Prostate gland (tissue), 2 donors: ENCODE data around the gene ADARB2. TPM values are rescaled to one million over a fixed set of nuclear protein-coding genes. Genes with fewer than 3 reads are reported as not detected.

Experiments
- DNase-seq: peaks from one replicate; pipeline ENCODE4 v3.0.0-alpha.2; 2019; ENCODE audit warnings: low spot score
- H3K27ac ChIP-seq, 2 donors: fragments of 200-600 bp; sonication (generic); 2 replicates each; pipeline ENCODE4 v1.5.1; 2017 to 2019
- H3K27me3 ChIP-seq: fragments of 200-600 bp; sonication (generic); replicated peaks from 2 replicates; pipeline ENCODE4 v1.5.1; 2019; ENCODE audit not compliant: insufficient read depth
- H3K36me3 ChIP-seq, 2 donors: fragments of 200-600 bp; sonication (generic); 1 replicate in 1 of 2; 2 replicates in 1 of 2; pipeline versions ENCODE4 v1.5.1 to v1.8.1; 2017 to 2019
- H3K4me1 ChIP-seq: fragments of 200-600 bp; sonication (generic); replicated peaks from 2 replicates; pipeline ENCODE4 v1.5.1; 2019
- H3K4me3 ChIP-seq, 2 donors: fragments of 200-600 bp; sonication (generic); 2 replicates each; pipeline ENCODE4 v1.5.1; 2017 to 2019
- H3K9me3 ChIP-seq: fragments of 200-600 bp; sonication (generic); 2 replicates; pipeline ENCODE4 v1.5.1; 2017
- POLR2A ChIP-seq: fragments of 450-650 bp; IDR thresholded peaks from one replicate; pipeline ENCODE4 v1.6.1; 2016; ENCODE audit warnings: antibody characterized with exemption, mild to moderate bottlenecking
- POLR2AphosphoS5 ChIP-seq: sonication (generic); formaldehyde crosslinking; IDR thresholded peaks from one replicate; pipeline ENCODE4 v1.6.1; 2017; ENCODE audit warnings: antibody characterized with exemption
- WGBS: methylation state at CpG from one replicate; pipeline ENCODE4 v1.1.5; 2018; 5-methylcytosine and 5-hydroxymethylcytosine counted together
- intact Hi-C: fragments of 100-400 bp; cut with DNase I; formaldehyde crosslinking; loops from one replicate; pipeline ENCODE4 v1.14.2; 2022
- total RNA-seq, 2 donors: library from RNA; depleted of rRNA; stranded (reverse); fragments of >200 nt; gene quantifications; one replicate each; pipeline ENCODE4 v1.1.0, GENCODE V29; 2016
- TF ChIP-seq, protein P1 (sequence below), 4 experiments: fragments of 200-600 bp in 2 of 4; fragments of 450-650 bp in 2 of 4; sonication (generic) in 2 of 4; IDR thresholded peaks; 1 replicate in 3 of 4; 2 replicates in 1 of 4; pipeline ENCODE4 v1.5.1; 2016 to 2019; ENCODE audit warnings: antibody characterized with exemption in 4 of 4, mild to moderate bottlenecking in 2 of 4, moderate library complexity in 2 of 4

Gene ADARB2
- total RNA-seq, result 10 to 100 TPM in 1 of 2 donors, under 1 TPM in 1; 0.36 to 10.5 TPM

DNA sequence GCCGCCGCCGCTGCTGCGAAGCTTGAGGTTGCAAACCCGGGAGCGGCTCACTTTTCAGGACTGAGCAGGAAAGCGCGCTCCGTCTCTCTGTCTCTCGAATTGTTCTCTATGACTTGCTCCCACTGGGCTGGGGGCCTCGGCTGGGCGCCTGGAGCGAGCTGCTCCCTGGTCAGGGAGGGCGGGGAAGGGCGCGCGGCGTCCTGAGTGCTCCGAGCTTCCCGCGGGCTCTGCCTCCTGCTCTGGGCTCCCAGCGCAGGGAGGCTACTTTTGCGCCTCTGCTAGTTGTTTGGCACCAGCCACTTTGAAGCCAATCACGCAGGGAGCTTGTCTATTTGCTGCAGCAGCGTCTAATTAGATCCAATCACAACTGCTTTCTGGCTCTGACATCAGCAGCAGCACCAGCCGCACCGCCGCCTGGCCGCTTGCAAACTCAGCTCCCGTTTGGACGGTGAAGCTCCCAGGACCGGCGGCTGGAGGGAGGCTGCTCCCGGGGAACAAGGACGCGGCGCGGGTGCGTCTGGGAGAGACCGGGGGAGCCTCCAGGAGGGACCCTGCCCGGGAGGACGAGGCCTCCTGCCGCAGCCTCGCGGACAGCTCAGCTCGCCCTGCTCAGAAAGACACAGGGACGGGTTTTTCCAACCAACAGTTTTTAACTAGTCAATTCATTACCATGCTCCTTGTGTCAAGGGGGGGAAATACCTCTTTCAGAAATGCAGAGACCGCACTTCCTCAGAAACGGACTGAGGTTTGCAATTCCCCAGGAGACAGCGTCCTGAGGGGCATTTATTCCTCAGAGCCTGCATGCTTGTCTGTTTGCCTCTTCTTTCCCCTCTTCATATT lies at the start of gene ADARB2:
Gene ADARB2, minus strand, starts transcription at position 304 of the 840 bp plus-strand sequence.
- DNase-seq, result peak; percentile 59
- H3K27me3 ChIP-seq, result no peaks in the 10 kb centered on the region
- no peaks in the 10 kb centered on the region for H3K9me3 ChIP-seq
- intact Hi-C loops, result no loop called here
- TF ChIP-seq POLR2A, result no peak
- TF ChIP-seq POLR2AphosphoS5, result peak; percentile 73
- H3K36me3 ChIP-seq, result no peaks in the 10 kb centered on the region
- 2% methylated on average over 39 of the region's 50 CpGs for WGBS
- H3K27ac ChIP-seq, result no peak within 1 kb of the TSS
- peaks cover 4% of the 10 kb centered on the region for H3K4me1 ChIP-seq
- H3K4me3 ChIP-seq, result peak within 1 kb of the TSS; percentile 14 to 22

DNA sequence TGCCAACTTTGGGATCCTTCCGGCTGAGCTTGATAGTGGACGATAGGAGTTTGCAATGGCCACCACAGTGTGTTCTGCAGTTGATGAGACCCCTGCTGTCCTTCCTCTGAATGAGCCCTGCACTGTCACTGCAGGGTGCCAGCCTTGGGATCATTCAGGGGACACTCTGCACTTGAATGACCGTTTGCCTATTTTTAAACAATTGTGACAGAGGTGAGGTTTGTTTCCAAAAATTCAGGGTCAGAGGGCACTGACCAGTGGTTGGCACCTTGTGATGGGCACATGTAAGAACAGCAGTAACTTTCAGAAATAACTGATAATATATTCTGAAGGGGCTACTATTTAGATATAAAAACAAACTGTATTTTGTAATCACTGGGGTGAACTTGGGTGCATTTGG lies 48.5 kb upstream of the ADARB2 start:
- no peak for TF ChIP-seq POLR2A
- TF ChIP-seq, protein P1, sequence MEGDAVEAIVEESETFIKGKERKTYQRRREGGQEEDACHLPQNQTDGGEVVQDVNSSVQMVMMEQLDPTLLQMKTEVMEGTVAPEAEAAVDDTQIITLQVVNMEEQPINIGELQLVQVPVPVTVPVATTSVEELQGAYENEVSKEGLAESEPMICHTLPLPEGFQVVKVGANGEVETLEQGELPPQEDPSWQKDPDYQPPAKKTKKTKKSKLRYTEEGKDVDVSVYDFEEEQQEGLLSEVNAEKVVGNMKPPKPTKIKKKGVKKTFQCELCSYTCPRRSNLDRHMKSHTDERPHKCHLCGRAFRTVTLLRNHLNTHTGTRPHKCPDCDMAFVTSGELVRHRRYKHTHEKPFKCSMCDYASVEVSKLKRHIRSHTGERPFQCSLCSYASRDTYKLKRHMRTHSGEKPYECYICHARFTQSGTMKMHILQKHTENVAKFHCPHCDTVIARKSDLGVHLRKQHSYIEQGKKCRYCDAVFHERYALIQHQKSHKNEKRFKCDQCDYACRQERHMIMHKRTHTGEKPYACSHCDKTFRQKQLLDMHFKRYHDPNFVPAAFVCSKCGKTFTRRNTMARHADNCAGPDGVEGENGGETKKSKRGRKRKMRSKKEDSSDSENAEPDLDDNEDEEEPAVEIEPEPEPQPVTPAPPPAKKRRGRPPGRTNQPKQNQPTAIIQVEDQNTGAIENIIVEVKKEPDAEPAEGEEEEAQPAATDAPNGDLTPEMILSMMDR (IDR thresholded peaks at IDR 0.05), result no peak
- no peak for TF ChIP-seq POLR2AphosphoS5
- intact Hi-C loops, result no loop called here
- WGBS, result 53% methylated on average over 3 of the region's 3 CpGs

DNA sequence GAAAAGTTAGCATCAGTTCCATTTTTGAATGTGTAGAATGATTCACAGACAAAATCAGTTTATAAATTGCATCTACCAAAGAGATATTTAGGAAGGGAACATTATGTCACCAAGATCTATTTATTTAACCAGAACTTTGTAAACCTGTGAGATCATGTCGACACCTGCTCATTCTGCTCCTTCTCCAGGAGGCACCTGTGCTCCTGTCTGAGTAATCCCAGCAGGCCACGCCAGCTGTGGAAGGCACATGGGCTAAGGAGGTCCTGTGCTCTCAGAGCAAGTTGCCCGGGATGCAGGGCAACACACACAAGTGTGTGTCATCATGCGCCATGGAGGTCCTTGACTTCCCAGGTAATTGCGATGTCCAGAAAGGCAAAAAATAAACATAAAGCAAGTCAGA lies 45.5 kb upstream of the ADARB2 start:
- Histone ChIP-seq H3K27ac (no peak overlapping the region), H3K4me1 (no peaks in the 10 kb centered on the region), H3K9me3 (no peaks in the 10 kb centered on the region), H3K4me3 (no peak overlapping the region), H3K36me3 (no peaks in the 10 kb centered on the region), H3K27me3 (no peaks in the 10 kb centered on the region)
- intact Hi-C loops, result no loop called here
- DNase-seq, result no peak
- TF ChIP-seq POLR2AphosphoS5, result peak; percentile 17
- TF ChIP-seq, protein P1 (IDR thresholded peaks at IDR 0.05), result no peak
- TF ChIP-seq POLR2A, result no peak
- 82% methylated on average over 5 of the region's 5 CpGs for WGBS

More for the DNA sequence above, 48.5 kb upstream of the ADARB2 start:
- no peak for DNase-seq
- Histone ChIP-seq H3K9me3 (no peaks in the 10 kb centered on the region), H3K4me3 (no peak overlapping the region), H3K36me3 (no peaks in the 10 kb centered on the region), H3K27ac (no peak overlapping the region), H3K4me1 (no peaks in the 10 kb centered on the region), H3K27me3 (no peaks in the 10 kb centered on the region)

DNA sequence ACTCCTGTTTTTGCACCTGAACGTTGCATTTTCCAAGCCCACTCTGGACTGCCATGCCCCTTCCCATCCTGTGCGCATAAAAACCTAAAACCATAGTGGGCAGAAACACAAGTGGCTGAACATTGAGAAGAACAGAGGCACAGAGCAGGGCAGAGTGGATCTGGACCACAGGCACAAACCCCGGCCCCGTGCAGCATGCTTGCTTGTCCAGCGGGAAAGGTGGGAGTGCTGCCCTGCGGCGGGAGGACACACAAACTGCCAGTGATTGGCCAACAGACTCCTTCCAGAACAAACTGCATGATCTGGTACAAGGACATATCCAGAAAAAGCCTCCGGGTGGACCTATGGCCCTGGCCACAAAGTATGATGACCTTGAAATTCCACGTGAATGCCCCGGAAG lies 42.5 kb upstream of the ADARB2 start:
- Histone ChIP-seq H3K27ac (no peak overlapping the region), H3K4me3 (no peak overlapping the region), H3K4me1 (no peaks in the 10 kb centered on the region), H3K36me3 (no peaks in the 10 kb centered on the region), H3K27me3 (no peaks in the 10 kb centered on the region), H3K9me3 (no peaks in the 10 kb centered on the region)
- 88% methylated on average over 10 of the region's 10 CpGs for WGBS
- TF ChIP-seq POLR2AphosphoS5, result no peak
- TF ChIP-seq, protein P1 (IDR thresholded peaks at IDR 0.05), result no peak
- TF ChIP-seq POLR2A, result no peak
- no peak for DNase-seq
- intact Hi-C loops, result no loop called here

DNA sequence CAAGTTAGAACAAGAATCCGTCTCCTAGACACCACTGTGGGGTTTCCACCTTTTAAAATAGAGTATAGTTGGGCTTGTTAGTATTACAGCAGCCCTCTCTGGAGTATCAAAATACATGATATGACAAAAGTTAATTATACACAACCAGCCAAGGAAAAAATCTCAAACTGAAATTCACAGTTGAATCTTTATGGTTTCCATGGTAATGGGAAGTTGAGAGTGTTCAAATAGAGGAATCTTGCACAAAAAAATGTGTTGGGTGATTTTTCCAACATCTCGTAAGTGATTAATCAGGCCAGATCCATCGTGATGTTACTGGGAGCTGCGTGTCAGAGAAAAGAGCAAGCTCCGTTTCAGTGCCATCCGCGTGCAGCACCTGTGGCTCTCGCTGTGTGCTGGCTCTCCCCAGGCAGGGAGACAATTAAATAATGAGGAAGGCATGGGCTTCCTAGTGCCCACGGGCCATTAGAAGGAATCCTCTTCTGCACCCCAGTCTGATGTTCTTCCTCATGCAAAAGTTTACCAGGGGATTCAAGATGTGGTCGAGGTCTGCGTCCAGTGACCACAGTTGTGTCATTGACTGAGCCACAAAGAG lies 41.1 kb upstream of the ADARB2 start:
- Histone ChIP-seq H3K36me3 (no peaks in the 10 kb centered on the region), H3K9me3 (no peaks in the 10 kb centered on the region), H3K4me1 (no peaks in the 10 kb centered on the region), H3K4me3 (no peak overlapping the region), H3K27me3 (no peaks in the 10 kb centered on the region), H3K27ac (no peak overlapping the region)
- TF ChIP-seq POLR2A, result no peak
- no peak for TF ChIP-seq POLR2AphosphoS5
- TF ChIP-seq, protein P1 (IDR thresholded peaks at IDR 0.05), result no peak
- 84% methylated on average over 11 of the region's 11 CpGs for WGBS
- DNase-seq, result no peak
- intact Hi-C loops, result no loop called here
